HG03025 (cell line): ENCODE measurements around the gene CDHR3.

Experiments
- ATAC-seq: cut with Tn5 transposase; IDR thresholded peaks from one replicate; pipeline ENCODE4 v1.9.1; 2021; ENCODE audit warnings: mild to moderate bottlenecking, moderate library complexity; ENCODE audit not compliant: unreplicated experiment, low FRiP score

Gene CDHR3

GRCh38 chr7:106021151-106022067, 58.3 kb downstream of the CDHR3 start:
- no peak for ATAC-seq

GRCh38 chr7:106022193-106022821, 59.2 kb downstream of the CDHR3 start:
- ATAC-seq, result no peak

GRCh38 chr7:106023369-106024322, 60.6 kb downstream of the CDHR3 start:
- no peak for ATAC-seq

GRCh38 chr7:106026101-106026500, 63.0 kb downstream of the CDHR3 start:
- ATAC-seq, result no peak

GRCh38 chr7:106029451-106029850, 66.4 kb downstream of the CDHR3 start:
- ATAC-seq, result no peak

- ATAC-seq, result no peak
Observed at GRCh38 chr7:106029941-106030340, 66.9 kb downstream of the CDHR3 start.

GRCh38 chr7:106031300-106032035, 68.4 kb downstream of the CDHR3 start:
- ATAC-seq, result no peak

GRCh38 chr7:106032295-106032694, 69.2 kb downstream of the CDHR3 start:
- ATAC-seq, result no peak

- no peak for ATAC-seq
Observed at GRCh38 chr7:106033735-106034134, 70.7 kb downstream of the CDHR3 start.

GRCh38 chr7:106034383-106034782, 71.3 kb downstream of the CDHR3 start:
- no peak for ATAC-seq

- ATAC-seq, result no peak
Observed at GRCh38 chr7:106035568-106035967, 72.5 kb downstream of the CDHR3 start.

GRCh38 chr7:106036004-106036403, 72.9 kb downstream of the CDHR3 start:
- no peak for ATAC-seq

GRCh38 chr7:106037489-106038176, 74.6 kb downstream of the CDHR3 start:
- ATAC-seq, result no peak

- ATAC-seq, result no peak
Observed at GRCh38 chr7:106038289-106038688, 75.2 kb downstream of the CDHR3 start.

- ATAC-seq, result no peak
Observed at GRCh38 chr7:106038916-106039315, 75.9 kb downstream of the CDHR3 start.

GRCh38 chr7:106039486-106040060, 76.5 kb downstream of the CDHR3 start:
- no peak for ATAC-seq

- no peak for ATAC-seq
Observed at GRCh38 chr7:106041140-106041717, 78.2 kb downstream of the CDHR3 start.

GRCh38 chr7:106042196-106042611, 79.1 kb downstream of the CDHR3 start:
- ATAC-seq, result no peak

GRCh38 chr7:106045139-106045538, 82.1 kb downstream of the CDHR3 start:
- no peak for ATAC-seq
